GM21390 (cell line): ENCODE results near the gene BRD3.

Experiments
- ATAC-seq: cut with Tn5 transposase; IDR thresholded peaks from one replicate; pipeline ENCODE4 v1.9.1; 2021; ENCODE audit not compliant: unreplicated experiment

BRD3 gene

DNA sequence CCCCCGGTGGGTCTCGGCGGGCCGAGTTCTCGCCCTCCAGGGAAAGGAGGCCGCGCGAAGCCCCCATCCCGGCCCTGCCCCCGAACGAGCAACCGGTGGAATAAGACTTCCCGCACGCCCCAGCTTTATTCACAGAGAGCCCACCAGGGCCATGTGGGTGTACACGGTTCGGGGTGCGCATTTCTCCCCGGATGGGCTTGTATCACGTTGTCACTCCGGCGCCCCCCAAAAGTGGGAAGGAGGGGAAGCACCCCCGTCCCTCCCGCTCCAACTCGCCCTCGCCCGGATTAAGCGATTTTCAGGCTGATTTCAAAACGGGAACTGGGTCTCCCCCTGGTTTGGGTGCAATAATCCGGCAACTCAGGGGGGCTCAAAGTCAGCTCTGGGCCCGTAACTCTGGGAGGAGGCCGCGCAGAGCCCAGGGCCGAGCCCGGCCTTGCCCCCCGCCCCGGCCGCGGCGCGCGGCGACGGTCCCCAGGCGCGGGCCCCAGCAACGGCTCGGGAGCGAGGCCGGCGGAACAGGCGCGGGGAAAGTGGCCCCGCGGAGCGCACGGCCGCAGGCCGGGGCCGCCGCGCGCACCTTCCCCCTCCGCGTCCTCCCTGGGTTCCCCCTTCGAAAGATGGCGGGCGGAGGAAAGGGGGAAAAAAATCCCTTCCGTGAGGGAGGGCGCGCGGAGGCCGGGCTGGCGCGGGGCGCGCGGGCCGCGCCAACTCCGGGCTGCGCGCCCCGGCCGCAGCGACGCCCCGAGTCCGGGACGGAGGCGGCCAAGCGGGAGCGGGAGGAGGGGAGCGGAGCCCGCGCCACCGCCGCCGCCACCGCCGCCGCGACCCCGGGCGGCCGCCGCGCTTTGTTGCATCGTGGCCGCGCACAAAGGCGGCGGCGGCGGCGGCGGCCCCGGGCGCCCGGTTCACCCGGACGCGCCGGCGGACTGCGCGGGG, 644 bp downstream of the BRD3 start:
- peak; percentile 22 for ATAC-seq

GRCh38 chr9:134066526-134066912, 1.3 kb downstream of the BRD3 start:
- ATAC-seq = no peak

DNA sequence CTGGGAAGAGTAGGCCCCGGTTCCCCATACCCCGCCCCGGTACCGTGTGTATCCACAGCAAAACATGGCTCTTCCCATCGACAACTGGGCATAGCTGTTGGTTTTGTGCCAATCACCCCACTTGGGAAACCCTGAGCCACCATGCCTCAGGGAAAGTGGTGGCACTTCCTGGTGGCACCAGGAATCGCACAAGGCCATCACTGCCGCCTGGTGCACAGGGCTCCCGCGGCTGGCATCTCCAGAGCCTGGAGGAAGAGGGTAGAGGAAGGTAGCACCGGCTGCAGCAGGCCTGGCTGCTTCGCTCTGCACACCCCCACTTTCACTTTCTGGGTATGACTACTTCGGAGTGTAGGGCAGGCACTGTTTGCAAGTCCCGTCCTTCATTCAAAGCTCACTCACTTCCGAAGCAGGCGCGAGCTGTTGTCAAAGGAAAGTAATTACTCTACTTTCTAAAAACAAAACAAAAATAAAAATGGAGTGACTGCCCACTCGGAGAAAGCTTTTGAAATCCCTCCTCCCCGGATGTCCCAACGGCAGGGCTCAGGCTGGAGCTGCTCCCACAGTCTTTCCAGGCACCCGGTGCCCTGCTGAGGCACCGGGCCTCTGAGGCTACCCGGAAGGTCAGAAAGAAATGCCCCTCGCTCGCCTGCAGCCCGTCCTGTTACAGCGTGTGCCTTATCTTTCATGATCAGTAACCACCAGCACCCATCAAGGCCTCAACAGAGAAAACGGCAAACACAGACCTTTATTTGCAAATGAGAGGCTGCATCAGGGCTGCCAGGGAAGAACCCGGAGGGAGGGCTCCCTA, 2.0 kb downstream of the BRD3 start:
- no peak for ATAC-seq

DNA sequence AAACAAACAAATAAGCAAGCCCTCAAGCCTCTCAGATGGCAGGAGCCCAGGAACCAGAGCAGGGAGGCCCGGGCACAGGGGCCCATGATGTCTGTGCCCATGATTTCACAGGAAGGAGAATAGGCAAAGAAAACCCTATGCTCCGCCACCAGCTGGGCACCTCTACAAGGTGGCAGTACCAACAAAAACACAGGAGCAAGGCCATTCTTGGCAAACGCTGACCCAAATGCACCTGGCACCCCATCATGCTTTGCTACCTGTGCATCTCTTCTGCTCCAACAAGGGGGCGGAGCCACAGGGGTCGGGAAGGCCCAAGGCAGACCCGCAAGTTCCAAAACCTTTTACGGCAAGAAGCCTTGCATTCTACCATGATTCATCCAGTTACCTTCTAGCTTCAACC, 3.1 kb downstream of the BRD3 start:
- ATAC-seq = no peak

GRCh38 chr9:134063571-134064450, 4.0 kb downstream of the BRD3 start:
- no peak for ATAC-seq

GRCh38 chr9:134063088-134063570, 4.7 kb downstream of the BRD3 start:
- no peak for ATAC-seq

DNA sequence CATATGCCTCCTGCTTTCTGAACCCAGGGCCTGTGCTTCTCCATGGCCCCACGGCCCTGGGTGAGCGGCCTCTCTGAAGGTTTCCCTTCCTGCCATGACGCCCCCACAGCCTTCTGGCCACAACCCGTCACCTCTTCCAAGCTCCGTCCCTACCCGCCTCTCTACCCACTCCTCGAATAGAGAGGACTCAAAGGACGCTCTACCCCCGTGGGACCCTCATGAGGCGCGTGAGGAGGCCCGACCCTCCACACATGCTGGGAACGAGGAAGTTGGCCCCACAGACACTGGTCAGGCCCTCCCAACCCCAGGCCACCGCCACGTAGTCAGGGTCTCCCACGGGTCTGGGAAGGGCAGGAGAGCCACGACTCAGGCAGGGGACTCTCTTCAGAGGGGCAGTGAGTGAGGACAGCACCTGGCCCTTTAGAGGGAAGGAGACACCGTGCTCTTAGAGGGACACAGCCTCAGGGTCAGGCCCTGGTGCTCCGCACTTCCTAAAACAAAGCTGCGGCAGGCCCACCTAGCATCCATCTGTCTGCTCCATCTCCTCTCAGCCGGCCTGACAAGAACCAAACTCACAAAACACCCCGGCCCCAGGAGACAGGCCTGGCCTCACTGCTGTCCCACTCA, 5.3 kb downstream of the BRD3 start:
- no peak for ATAC-seq

GRCh38 chr9:134061688-134062371, 6.0 kb downstream of the BRD3 start:
- no peak for ATAC-seq

DNA sequence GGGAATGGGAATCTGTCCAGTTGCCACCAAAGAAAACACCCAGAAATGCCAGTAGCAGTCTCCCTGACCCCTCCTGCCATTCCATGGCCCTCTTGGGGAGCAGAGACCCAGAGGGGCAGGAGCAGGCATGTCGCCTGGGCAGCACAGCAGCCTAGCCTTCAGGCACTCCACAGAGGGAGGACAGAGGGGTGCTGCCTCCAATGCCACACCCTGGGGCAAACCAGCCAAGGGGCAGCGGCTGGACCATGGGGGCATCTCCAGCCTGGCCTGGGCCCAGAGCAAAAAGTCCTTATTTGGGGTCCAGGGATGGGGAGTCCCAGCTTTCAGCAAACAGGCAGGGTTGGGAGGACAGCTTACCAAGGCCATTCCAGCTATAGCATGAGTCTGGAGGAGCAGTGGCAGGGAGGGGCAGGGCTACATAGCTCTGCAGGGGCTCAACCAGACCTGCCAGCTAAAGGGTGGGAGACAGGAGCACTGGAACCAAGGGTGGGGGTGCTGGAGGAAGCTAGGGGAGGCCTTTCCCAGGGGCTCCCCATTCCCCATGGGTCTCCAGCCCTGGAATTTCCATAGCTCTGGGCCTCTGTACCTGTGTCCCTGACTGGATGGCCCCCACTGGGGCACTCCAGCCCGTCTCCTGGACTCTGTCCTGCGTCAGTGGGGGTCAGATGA, 6.7 kb downstream of the BRD3 start:
- no peak for ATAC-seq

DNA sequence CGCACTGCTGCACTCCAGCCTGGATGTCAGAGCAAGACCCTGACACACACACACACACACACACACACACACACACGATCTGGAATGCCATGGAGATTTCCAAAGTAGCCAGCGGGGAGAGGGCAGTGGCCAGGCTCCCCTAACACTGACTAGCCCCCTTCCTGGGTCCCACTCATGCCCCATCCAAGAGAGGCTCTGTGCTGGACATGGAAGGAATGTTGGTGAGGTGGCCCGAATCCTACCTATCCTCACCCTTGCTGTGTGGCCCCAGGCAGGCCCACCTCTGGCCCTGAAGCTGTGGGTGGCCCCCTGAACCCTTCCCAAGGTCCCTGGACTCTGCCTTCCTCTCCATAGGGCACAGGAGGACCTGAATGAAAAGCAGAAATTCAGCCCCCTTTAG, 7.3 kb downstream of the BRD3 start:
- ATAC-seq = no peak

- peak; percentile 83 for ATAC-seq
Measured at GRCh38 chr9:134059661-134060395, 8.0 kb downstream of the BRD3 start.

- no peak for ATAC-seq
Measured at GRCh38 chr9:134059188-134059641, 8.6 kb downstream of the BRD3 start.

DNA sequence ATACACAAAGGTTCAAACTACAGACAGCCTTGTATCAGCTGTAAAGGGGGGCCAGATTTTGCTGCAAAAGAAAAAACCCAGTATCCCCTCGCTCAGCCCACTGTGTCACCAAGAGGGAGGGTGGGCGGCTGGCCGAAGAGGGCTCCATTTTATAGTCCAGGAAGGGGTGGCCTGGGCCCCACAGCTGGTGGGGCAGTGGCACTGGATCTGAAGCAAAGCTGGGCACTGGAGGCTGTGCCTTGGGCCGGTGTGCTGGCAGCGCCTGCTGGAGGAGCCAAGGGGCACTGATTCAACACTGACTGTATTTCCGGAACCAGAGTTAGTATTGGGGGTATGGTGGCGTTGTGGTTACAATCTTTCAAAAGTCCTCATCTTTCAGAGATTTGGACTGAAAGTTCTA, 9.1 kb downstream of the BRD3 start:
- ATAC-seq = no peak

- no peak for ATAC-seq
Measured at GRCh38 chr9:134057751-134058701, 9.8 kb downstream of the BRD3 start.

DNA sequence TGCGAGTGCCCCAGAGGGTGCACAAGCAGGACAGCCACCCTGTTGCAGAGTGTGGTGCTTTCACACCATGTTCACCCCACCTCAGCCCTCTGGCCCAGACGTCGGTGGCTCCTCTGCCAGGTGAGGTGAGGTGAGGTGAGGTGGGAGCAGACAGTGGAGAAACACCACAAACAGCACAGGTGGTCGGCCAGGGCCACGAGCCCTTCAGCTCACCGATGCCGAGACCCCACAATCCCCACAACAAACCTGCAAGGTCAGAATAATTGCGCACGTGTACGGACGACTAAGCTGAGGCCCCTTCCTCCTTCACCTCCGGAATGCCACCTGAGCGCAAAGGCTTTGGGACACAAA, 10.5 kb downstream of the BRD3 start:
- ATAC-seq = no peak

DNA sequence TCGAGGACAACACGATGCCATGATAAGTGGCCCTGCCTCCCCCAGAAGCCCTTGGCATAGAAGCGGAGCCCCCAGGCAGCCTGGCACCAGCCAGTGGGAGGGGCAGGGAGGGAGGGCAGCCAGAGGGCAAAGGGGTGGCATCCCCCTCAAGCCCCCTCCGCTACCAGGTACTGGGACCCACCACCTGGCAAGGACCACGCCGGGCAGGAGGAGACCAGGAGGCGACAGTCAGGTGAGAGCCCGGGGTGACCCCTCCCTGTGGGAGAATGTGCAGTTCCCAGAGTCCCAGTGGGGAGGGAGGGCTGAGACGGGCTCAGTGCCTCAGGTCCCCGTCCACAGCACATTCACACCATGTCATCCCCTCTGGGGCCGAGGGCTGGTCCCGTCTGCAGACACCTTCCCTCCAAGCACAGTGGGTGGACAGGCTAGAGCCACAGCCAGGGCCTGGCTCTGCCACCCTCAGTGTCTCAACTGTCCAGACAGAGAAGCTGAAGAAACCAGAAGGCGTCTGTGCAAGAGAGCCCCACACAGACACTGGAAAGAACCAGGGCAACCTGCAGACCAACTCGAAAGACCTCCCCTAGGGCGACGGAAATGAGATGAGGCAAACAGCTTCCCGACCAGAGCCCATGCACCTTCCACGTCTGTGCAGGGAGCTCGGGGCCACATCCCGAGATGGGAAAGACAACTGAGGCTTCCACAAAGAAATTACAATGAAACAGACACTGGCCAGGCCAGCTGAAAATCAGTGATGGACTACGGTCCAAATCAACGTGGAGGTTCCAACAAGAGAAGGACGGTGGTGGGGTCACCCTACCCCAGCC, 11.1 kb downstream of the BRD3 start:
- ATAC-seq = no peak

- no peak for ATAC-seq
Measured at GRCh38 chr9:134055981-134056461, 11.8 kb downstream of the BRD3 start.
